WI38 (cell line): ENCODE results near the gene GRM4.

Experiments
- H3K4me3 ChIP-seq: 2 replicates; pipeline ENCODE4 v1.5.1; 2011; ENCODE audit warnings: low read depth, mild to moderate bottlenecking, control low read depth, low read length
- TF ChIP-seq, protein P1 (sequence below): IDR thresholded peaks from 2 replicates; pipeline ENCODE4 v1.5.1; 2012; ENCODE audit warnings: low read depth, mild to moderate bottlenecking, control low read depth, low read length

The GRM4 gene

DNA sequence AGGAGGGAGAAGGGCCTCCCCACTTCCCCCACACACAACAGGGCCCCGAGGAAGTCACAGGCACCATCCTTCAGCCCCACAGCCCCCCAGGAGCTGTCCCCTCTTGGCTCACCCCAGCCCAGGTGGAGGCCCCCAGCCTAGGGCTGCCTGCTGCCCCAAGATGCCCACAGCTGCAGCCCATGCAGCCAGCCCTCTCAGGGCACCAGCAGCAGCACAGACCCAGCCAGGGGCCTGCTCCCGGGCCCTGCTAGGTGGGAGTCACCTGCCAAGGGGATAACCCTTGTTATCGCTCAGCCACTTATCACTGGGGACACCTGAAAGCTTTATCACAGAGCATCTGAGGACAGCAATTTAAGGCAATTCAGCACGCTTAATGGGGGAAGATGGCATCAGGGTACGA lies 55.0 kb downstream of the GRM4 start:
- TF ChIP-seq, protein P1, sequence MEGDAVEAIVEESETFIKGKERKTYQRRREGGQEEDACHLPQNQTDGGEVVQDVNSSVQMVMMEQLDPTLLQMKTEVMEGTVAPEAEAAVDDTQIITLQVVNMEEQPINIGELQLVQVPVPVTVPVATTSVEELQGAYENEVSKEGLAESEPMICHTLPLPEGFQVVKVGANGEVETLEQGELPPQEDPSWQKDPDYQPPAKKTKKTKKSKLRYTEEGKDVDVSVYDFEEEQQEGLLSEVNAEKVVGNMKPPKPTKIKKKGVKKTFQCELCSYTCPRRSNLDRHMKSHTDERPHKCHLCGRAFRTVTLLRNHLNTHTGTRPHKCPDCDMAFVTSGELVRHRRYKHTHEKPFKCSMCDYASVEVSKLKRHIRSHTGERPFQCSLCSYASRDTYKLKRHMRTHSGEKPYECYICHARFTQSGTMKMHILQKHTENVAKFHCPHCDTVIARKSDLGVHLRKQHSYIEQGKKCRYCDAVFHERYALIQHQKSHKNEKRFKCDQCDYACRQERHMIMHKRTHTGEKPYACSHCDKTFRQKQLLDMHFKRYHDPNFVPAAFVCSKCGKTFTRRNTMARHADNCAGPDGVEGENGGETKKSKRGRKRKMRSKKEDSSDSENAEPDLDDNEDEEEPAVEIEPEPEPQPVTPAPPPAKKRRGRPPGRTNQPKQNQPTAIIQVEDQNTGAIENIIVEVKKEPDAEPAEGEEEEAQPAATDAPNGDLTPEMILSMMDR: no peak
- H3K4me3 ChIP-seq: no peak overlapping the region

DNA sequence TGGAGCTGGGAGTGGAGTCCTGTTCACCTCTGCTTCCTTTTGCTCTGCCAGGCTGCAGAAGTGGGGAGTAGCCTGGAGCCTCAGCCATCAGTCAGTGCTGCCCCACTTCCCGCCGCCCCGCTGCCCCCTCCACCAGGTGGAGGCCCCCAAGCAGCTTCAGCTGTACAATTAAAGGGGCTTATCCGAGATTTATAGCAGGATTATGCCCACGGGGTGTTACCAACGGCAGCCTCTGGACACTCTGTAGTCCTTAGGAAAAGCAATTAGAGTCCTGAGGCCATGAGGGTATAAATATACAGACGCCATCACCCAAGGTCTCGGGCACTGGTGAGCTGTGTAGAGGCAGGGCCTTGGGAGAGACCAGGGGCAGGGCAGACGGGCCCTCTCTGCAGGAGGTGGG lies 55.4 kb downstream of the GRM4 start:
- H3K4me3 ChIP-seq: no peak overlapping the region
- TF ChIP-seq, protein P1: no peak

DNA sequence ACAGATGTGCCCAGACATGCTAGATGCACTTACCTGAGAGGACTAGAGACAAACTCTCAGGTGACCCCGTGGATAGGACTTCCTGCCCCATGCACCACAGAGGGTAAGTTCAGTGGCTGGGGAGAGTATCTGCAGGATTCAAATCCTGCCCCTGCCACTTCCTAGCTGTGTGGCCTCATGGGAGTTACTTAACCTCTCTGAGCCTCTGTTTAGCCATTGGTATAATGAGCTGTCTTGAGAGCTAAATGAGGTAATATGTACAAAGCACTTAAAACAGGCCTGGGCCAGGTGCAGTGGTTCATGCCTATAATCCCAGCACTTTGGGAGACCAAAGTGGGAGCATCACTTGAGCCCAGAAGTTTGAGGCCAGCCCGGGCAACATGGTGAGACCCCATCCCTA lies 59.3 kb downstream of the GRM4 start:
- no peak overlapping the region for H3K4me3 ChIP-seq
- TF ChIP-seq, protein P1: no peak

DNA sequence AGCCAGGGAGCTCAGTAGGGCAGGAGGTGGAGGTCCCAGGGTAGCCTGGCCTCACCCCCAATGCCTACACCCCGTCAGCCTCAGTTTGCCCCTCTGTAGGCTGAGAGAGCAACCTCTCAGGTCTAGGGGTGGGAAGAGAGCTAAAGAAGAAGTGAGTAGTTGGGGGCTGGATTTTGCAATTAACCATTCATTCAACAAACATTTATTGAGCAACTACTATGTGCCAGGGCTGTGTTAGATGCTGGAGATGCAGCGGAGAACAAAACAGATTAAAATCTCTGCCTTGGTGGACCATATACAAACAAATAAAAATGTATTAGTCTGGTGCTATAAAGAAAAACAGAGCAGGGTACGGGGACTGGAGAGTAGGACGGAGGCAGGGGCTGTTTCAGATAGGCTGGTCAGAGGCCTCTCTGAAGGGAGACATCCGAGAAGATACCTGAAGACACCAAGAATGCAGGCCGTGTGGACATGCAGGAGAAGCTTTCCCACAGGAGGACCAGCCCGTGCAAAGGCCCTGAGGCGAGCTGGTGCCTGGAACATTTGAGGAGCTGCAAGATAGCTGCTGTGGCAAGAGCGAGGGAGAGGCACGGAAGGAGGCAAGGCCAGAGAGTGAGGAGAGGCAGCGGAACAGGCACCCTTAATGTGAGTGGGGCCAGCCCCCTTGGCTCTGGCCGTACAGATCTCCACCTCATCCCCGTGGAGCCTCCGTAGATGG lies 60.3 kb downstream of the GRM4 start:
- TF ChIP-seq, protein P1: no peak
- H3K4me3 ChIP-seq: no peak overlapping the region

DNA sequence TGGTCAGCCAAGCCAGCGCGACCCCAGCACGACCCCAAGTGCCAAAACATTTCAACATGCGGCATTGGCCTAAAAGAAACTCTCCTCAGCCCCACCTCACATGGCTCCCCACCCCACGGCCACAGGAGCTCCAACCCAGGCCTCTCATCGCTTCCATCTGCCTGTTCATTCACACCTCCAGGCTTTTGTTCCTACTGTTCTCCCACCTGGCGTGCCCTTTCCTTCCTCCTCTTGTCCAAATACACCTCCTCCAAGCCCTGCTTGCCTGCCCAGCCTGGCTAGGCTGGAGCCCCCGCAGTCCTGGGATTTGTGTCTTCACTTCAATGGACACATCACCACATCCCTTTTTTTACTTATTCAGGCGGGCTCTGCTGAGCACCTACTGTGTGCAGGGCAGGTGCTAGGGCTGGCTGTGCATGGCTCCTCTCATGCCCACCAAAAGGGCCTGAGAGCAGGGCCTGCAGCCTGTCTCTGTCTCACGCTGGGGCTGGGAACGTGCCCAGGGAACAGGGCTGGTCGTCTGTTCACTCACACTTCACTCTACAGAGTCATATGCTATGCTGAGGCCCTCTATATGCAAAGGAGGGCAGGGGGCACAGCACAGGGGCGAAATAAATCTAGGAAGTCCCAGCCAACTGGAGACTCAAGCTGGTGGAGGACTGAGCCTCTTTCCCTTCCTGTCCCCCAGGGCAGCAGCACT lies 61.1 kb downstream of the GRM4 start:
- TF ChIP-seq, protein P1: no peak
- no peak overlapping the region for H3K4me3 ChIP-seq

DNA sequence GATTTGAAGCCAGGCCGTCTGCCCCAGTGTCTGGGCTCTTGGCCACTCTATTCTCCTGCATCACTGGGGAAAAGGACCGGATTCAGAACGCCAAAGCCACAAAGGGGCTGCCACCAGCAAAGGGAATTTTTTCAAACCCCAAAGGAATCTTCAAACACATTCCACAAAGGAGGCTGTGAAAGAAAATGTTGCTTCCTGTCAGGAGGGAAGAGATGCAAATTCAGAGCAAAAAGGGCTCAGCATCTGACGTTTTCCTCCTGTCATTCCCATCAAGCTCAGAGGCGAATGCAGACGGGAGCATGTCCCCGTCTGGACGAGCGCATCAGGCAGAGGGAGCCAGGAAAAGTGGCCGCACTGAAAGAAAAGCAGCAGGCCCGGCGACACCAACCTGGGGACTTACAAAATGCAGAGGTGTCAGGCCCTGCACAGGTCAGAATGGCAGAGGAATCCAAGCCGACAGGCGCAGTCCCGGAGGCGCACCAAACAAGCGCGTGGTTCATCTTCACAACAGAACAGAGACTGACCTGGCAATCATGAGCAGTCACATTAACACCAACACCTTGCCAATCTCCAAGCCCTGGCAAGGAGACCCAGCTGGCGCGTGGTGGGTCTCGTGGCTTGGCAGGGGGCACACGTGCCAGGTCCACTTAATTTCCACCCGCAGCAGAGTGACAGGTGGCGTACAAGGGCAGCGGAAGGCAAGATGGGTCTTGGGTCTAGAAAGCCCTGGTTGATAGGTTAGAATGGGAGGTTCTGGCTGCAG lies 62.8 kb downstream of the GRM4 start:
- no peak overlapping the region for H3K4me3 ChIP-seq
- TF ChIP-seq, protein P1: no peak

DNA sequence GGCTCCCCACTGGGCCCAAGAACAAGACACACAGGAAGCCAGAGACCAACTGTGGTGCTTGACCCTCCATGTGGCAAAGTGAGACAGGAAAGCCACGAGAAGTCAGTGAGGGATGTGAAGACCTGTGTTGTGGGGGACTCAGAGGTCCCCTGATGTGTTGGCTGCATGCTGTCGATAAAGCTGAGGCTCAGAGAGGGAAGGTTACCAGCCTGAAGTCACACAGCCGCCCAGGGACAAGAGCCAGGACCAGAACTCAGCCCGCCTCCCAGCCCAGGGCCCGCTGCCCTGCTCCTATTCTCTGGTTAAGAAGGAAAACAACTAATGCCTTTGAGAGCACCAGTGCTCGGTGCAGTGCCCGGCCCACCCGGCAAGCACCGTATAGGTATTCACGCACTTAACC lies 63.5 kb downstream of the GRM4 start:
- no peak overlapping the region for H3K4me3 ChIP-seq
- TF ChIP-seq, protein P1: no peak
